HG03378 (cell line): Measurements from ENCODE around the gene WDFY4.

ENCODE experiments used
- ATAC-seq: cut with Tn5 transposase; IDR thresholded peaks from one replicate; pipeline ENCODE4 v1.9.1; 2021; ENCODE audit warnings: mild to moderate bottlenecking, moderate library complexity; ENCODE audit not compliant: unreplicated experiment

The WDFY4 gene

GRCh38 chr10:48740988-48741387 is 56.3 kb downstream of the WDFY4 start:
- ATAC-seq, result no peak

- ATAC-seq, result no peak
Observed at GRCh38 chr10:48742891-48743860, 58.5 kb downstream of the WDFY4 start.

GRCh38 chr10:48744587-48744986 is 59.9 kb downstream of the WDFY4 start:
- no peak for ATAC-seq

GRCh38 chr10:48745662-48746245 is 61.1 kb downstream of the WDFY4 start:
- ATAC-seq, result no peak

- ATAC-seq, result no peak
Observed at GRCh38 chr10:48748573-48748972, 63.9 kb downstream of the WDFY4 start.

GRCh38 chr10:48749254-48749787 is 64.6 kb downstream of the WDFY4 start:
- no peak for ATAC-seq

GRCh38 chr10:48750019-48750418 is 65.3 kb downstream of the WDFY4 start:
- no peak for ATAC-seq

GRCh38 chr10:48750991-48751390 is 66.3 kb downstream of the WDFY4 start:
- no peak for ATAC-seq

- ATAC-seq, result no peak
Observed at GRCh38 chr10:48751730-48752129, 67.1 kb downstream of the WDFY4 start.

GRCh38 chr10:48758411-48758810 is 73.7 kb downstream of the WDFY4 start:
- no peak for ATAC-seq

GRCh38 chr10:48759113-48759901 is 74.6 kb downstream of the WDFY4 start:
- ATAC-seq, result peak; percentile 92

GRCh38 chr10:48760983-48761382 is 76.3 kb downstream of the WDFY4 start:
- no peak for ATAC-seq

GRCh38 chr10:48762064-48763042 is 77.7 kb downstream of the WDFY4 start:
- ATAC-seq, result no peak

- no peak for ATAC-seq
Observed at GRCh38 chr10:48763403-48763965, 78.8 kb downstream of the WDFY4 start.

- ATAC-seq, result no peak
Observed at GRCh38 chr10:48764486-48764885, 79.8 kb downstream of the WDFY4 start.

- no peak for ATAC-seq
Observed at GRCh38 chr10:48765039-48765438, 80.4 kb downstream of the WDFY4 start.

GRCh38 chr10:48765527-48765926 is 80.9 kb downstream of the WDFY4 start:
- ATAC-seq, result no peak

- no peak for ATAC-seq
Observed at GRCh38 chr10:48767373-48768143, 82.9 kb downstream of the WDFY4 start.
